T-helper 22 cell (primary cell): Measurements from ENCODE around the gene UBR4.
A peak's percentile ranks its signal among the peaks of the same experiment; 100 is the strongest.

Source experiments
- DNase-seq: peaks from one replicate; pipeline ENCODE4 v3.0.0-alpha.2; 2020; ENCODE audit warnings: low read depth

The UBR4 gene

GRCh38 chr1:19089524-19089923, 120.5 kb downstream of the UBR4 start:
- no peak for DNase-seq

GRCh38 chr1:19088717-19089442, 121.2 kb downstream of the UBR4 start:
- no peak for DNase-seq

DNA sequence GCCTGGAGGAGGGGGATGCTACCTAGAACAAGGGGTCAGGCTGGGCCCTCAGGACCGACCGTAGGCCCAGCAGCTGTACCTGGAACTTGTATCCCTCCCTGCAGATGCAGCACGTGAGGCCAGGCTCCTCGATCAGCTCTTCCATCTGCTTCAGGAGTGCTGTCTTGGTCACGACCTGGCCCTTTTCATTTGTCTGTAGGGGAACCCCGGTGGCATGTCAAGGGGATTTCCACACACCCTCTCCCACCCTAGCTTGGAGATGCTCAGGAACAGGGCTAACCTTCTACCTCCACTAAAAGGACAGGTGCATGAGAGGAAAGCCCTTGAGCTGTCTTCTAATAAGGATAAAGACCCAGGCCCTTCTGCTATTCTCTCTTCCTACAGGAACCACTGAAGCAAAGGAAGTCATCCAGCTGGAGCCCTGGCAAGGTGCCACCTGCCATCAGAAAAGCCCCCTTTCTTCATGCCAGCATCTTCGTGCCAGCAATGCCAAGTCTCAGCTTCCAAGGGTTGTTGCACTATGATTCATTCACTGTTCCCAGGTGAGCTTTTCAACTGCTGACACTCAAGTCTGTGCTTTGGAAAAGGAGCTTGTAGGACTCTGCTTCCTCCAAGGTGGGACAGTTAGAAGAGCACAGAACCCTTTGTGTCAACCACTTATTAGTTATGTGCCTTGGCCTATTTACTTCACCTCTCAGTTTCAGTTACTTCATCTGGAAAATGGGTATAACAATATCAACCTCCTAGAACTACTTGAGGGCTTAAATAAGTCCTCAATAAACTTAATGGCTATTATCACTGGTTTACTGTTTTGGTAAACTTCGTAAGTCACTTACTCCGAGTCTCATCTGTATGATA, 122.1 kb downstream of the UBR4 start:
- DNase-seq = no peak

DNA sequence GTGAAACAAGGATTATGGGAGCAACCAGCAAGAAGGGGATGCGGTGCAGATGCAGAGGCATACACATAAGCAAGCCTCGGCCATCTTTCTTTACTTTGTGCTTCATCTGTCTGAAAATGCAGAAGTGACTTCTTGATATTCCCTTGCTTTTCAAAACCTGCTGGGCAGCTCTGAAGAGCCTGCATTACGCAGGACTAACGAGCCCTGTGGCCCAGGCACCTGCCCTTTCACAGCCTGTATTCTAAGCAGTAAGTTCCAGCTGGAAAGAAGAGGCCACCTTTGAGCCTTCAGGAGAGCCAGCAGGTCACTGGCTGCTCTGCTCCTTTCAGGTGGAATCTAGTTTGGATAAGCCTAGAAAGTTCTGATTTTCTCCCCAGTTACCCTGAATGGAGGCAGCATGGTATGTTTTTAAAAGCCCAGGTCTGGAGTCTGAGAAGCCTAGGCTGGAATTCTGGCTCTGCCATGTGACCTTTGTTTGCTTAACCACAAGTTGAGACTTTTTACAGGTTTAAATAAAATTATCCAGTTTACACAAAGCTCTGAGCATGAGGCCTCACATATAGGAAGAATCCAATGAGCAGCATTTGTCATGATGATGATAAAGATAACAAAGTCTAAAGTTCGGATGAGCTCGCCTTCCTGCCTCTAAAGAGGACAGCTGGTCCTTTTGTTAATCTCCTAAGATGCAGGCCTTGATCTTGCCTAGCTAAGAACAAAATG, 122.9 kb downstream of the UBR4 start:
- DNase-seq = no peak

- no peak for DNase-seq
Observed at GRCh38 chr1:19086176-19086875, 123.7 kb downstream of the UBR4 start.

DNA sequence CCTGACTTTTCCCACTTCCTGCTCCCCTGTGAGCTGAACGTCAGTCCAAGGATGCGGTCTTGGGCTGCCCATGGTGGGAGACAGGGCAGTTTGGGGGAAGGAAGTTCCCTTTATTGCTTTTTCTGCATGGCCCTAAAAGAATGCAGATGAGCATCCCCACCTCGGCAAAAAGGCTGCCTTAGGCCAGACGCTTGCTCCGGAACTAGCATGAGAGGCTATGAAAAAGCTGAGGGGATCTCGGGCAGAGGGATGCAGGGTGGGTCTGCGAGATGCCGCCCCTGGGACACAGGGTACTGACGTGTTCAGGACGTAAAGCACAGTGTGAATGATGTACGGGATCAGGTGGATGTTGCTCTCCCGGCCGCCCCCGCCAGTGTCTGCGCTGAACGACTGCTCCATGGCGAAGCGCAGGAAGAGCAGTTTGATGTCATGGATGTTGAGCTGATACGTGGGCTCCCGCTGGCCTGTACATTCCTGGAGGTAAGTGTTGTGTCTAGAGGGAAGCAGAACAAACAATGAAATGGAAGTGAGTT, 125.8 kb downstream of the UBR4 start:
- DNase-seq = no peak

DNA sequence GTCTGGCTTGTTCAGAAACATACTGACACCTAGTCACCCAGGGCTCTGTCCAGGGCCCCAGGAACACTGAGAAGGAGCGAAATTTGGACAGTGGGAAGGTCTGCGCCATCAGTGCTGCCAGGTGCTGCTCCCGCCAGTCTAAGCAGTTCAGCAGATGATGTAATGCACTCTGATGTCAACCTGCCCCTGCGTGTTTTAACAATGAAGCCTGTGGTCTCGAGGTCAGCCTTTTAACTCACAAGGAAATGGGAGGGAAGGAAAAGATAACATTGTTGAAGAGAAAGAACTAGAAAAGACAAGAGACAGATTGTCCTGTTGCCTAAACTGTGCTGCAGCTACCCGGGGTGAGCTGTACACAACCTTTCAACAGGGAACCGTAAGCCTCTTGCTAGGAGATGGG, 127.0 kb downstream of the UBR4 start:
- no peak for DNase-seq

GRCh38 chr1:19081218-19081893, 128.7 kb downstream of the UBR4 start:
- no peak for DNase-seq

DNA sequence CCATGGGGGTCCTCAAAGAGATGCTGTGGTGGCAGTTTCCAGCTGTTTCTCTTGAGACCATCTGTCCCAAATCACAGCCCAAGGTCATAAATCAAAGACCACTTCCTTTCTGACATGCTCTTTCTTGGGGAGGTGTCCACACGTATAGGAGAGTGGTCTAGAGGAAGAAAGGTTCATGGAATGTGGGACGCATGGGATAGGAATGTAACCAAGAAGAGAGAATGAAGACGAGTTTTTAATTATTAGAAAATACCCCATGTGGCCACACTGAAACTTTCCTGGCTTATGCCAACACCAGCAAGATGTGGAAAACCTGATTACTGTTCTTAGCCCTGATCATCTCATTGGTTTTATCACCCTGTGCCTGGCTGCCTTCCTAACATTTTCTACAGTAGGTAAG, 129.3 kb downstream of the UBR4 start:
- no peak for DNase-seq

DNA sequence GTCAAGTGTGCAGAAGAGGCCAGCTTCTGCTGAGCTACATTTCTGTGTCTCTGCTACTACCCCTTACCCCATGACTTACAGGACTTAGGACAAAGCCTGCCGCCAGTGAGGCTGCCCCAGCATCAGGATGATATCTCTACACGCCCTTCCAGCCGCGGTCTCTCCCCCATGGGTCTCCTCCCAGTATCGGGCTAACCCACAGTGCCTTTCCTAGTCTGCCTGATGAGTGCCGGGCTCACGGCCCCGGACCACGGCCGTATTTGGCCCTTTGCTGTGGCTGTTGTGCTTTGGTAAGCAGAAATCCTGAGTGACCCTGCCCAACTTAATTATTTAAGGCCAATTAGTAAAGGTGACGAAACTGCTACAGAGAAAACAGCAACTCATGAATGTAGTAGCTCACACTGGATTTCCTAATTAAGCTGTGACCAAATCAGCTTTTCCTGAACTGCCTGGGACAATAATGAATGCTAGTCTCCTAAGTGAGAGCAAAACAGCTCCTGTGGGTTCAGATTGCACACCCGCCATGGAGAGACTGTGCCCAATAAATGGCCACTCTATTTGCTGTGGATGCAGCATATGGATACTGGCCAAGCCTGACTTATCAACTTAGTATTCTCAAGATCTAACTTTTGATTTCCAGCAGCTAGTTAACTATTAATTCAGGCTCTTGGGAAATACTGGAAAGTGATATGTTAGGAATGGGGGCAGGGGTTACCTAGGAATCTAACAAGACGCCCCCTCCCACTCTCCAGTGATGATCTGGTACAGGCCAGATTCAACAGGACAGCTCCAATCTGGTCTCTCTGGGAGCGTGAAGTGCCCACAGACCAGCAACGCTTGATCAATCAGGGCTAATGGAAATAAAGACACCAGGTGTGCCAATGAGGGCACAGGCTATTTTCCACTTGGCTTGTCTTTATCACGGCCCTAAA, 130.3 kb downstream of the UBR4 start:
- DNase-seq = no peak

DNA sequence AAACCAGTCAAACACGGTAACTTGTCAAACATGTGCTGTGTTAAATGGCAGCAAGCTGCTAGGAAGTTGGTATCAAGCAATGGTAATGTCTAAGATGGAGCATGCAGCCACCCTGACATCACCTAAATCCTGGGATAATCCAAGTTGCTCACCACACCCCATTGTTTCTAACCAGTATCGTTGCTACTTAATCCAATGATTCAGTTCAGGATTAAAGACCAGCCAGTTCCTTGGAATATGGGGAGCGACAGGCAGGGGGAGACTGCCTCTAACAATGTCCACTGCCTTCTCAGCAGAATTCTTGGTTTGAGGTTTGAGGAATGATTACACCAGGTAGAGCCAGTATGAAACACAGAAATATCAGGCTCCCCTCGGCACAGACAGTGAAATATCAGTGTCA, 131.5 kb downstream of the UBR4 start:
- no peak for DNase-seq

DNA sequence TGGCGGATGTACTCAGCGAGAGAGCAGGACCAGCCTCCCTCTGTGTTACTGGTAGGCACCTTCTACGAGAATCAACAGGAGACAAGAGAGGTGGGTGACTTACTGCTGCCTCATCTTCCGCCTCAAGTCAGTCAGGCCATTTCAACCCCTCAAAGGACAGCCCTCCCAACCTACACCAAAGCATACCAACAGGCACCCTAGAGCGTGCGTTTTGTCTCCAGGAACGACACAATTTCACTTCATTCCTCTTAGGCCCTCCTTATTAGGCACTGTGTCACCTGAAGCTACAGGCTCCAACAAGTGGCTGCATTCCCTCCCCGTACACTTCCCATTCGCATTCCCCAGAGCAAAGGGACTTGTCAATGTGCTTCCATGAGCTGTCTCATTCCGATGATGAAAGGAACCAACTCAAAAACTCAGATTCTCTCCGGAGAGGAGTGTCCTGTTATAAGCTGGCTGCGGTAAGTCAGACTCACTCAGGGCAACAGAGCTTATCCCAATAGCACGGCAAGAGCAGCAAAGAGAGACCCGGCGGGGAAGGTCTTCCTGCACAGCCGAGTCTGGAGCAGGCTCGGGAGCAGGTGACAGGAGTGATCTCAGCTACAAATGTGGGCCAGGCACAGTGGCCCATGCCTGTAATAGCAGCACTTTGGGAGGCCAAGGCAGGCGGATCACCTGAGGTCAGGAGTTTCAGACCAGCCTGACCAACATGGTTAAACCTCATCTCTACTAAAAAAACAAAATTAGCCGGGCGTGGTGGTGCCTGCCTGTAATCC, 133.0 kb downstream of the UBR4 start:
- DNase-seq = no peak

DNA sequence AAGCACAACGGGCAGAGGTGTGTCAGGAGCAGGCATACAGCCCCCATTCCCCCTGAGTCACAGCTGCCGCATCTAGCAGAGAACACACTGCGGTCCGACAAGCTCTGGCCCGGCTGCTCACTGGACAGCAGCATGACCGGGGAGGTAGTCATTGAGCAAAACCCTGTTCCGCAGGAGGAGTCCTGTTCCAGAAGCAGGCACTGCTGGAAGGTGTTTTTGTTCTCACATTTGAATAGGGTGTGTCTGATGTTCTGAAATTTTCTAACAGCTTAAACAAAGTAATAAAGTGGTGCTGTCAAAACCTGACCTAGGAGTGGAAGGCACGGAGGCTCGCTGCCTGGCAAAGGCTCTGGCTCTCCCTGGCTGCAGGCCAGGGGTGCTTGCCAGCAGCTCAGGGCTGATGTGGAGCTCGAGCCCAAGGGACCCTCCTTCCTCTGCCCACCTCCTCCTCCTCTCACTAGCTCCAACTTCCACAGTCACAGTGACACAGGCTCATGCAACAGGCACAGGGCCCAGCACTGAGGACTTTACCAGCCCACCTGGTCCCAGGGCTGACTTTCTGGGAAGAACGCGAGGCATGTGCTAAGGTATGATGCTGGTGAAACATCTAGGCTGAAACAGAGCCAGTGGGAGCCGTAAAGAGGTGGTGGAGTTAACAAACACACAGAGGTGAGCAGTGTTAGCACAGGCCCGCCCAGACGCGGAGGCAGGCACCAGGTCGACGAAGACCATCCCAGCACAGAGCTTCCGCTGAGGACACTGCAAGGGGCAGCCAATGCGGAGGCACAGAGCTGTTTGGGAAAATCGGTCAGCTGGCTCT, 135.0 kb downstream of the UBR4 start:
- DNase-seq = no peak

DNA sequence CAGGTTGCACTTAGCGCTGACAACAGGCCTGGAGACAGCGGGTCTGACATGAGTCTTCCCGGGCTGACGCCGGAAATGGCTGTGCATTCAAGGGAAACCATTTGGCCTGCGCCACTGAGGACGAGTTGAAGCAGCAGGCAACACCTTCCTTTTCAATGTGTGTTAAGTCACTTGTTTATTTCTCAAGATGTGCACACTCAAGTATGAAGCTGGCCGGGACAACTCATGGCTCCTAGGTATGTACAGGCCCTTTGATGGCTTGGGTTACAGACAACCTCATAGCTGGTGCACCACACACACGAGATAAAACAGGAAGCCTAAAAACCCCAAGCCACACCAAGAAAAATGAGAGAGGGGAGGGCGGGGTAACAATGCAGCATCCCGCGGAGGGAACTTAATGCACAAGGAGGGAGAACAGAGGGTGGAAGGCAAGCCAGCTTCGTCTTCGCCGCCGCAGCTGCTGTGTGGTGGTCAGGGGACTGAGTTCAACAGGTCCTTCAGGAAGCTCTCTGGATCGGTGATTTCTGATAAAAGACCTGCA, 135.6 kb downstream of the UBR4 start:
- DNase-seq = peak; percentile 58

DNA sequence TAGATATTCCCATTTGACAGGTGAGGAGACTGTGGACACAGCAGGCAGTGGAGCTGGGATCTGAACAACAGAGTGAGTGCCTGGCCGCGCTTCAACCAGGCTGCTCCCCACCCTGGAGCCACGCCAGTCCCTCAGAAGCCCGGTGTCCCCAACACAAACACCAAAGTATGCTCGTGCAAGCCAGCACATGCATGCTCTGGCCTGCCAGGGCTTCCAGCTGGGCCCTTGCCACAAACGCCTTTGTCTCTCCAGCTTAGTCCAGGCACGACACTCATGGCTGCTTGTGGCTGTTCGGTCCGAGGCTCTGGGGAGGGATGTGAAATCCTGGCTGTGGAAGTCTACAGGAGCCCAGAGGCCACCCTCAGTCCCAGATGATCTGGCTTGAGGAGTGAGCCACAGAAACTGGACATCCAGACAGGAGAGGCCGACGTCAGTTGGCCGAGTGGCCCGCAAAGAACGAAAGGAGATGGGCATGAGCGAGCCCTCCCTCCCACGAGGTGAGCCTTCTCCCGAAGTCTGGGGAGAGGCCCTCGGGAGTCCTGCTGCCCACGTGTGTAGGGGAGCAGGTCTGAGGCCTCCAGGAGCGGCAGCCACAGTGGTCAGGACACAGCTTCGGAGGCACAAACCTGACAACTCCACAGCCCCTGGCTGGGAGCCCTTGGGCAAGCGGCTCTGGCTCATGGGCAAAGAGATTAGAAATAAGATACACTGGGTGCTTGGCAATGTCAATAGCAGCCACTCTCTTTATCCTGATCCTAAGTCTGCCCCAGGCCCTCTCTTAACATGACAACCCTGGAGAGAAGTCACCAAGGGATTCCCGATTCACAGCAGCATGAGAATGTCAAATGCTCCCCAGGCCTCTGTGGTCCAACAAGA, 136.5 kb downstream of the UBR4 start:
- DNase-seq = no peak

GRCh38 chr1:19072285-19072981, 137.6 kb downstream of the UBR4 start:
- no peak for DNase-seq
